H1 (cell line): ENCODE data around the gene KANSL1L. TPM values are rescaled to one million over a fixed set of nuclear protein-coding genes. Genes with fewer than 3 reads are reported as not detected.

Source experiments
- ASH2L ChIP-seq: fragments of 200-600, 300-600 bp; sonication (generic); IDR thresholded peaks from one replicate; pipeline ENCODE4 v1.7.1; 2017; ENCODE audit warnings: low read length
- ATF3 ChIP-seq: IDR thresholded peaks from 2 replicates; pipeline ENCODE4 v1.6.1; 2011; ENCODE audit warnings: low read depth, mild to moderate bottlenecking, low read length; ENCODE audit not compliant: insufficient read depth
- CHD7 ChIP-seq: fragments of 300-600 bp; sonication (generic); IDR thresholded peaks from 2 replicates; pipeline ENCODE4 v1.7.1; 2012; ENCODE audit warnings: low read length, moderate library complexity, mild to moderate bottlenecking, inconsistent platforms; ENCODE audit not compliant: insufficient replicate concordance
- FOSL1 ChIP-seq: IDR thresholded peaks from 2 replicates; pipeline ENCODE4 v1.6.1; 2011; ENCODE audit warnings: mild to moderate bottlenecking, low read depth, low read length, moderate library complexity; ENCODE audit not compliant: insufficient read depth
- JUND ChIP-seq: IDR thresholded peaks from 2 replicates; pipeline ENCODE4 v1.6.1; 2011; ENCODE audit warnings: mild to moderate bottlenecking, improper control_type of control experiment, low read length
- PHF8 ChIP-seq: fragments of 200-600 bp; sonication (generic); conservative IDR thresholded peaks from 2 replicates; pipeline ENCODE4 v1.7.1; 2012; ENCODE audit warnings: low read depth, mild to moderate bottlenecking, inconsistent platforms, low read length, moderate library complexity
- POU5F1 ChIP-seq: IDR thresholded peaks from 2 replicates; pipeline ENCODE4 v1.6.1; 2011; ENCODE audit warnings: low read depth, mild to moderate bottlenecking, low read length, moderate library complexity
- SIRT6 ChIP-seq: IDR thresholded peaks from one replicate; pipeline ENCODE4 v1.7.1; 2012; ENCODE audit warnings: low read length, inconsistent platforms
- USF2 ChIP-seq: IDR thresholded peaks from 2 replicates; pipeline ENCODE4 v1.6.1; 2011; ENCODE audit warnings: low read length, improper control_type of control experiment
- polyA plus RNA-seq, 7 experiments: library from polyadenylated mRNA; depleted of rRNA in 3 of 7; stranded (reverse) in 5 of 7; unstranded in 2 of 7; fragments of >200 nt in 5 of 7; fragments of 200-250 nt in 2 of 7; gene quantifications; 1 replicate in 5 of 7; 2 replicates in 1 of 7; 4 replicates in 1 of 7; pipeline versions ENCODE4 v1.2.1 to v1.2.3, GENCODE V29; 2011 to 2013; ENCODE audit warnings: missing spikeins in 2 of 7, mixed read lengths in 2 of 7
- total RNA-seq: library from RNA; stranded (reverse); fragmentation: NEBNext Ultra II Directional; extraction: Animal tissue kit (Norgen Biotek cat#: 25700); gene quantifications from 2 replicates; pipeline ENCODE4 v1.2.1, GENCODE V29; 2021

KANSL1L gene
- total and polyA plus RNA-seq, 2 of the 8 experiments (the other 6 are each of a cell fraction or from before 2014, with no cell fraction given) = 5.4 to 17.2 TPM

GRCh38 chr2:210179351-210179990 lies 8.3 kb upstream of the KANSL1L start (continued):
- TF ChIP-seq CHD7 = no peak
- no peak for TF ChIP-seq USF2
- TF ChIP-seq SIRT6 = no peak
- TF ChIP-seq JUND = no peak
- TF ChIP-seq PHF8 = no peak
- no peak for TF ChIP-seq FOSL1
- no peak for TF ChIP-seq ASH2L
- TF ChIP-seq ATF3 = no peak
- TF ChIP-seq POU5F1 = no peak
